H1 (cell line): Measurements from ENCODE around the gene FAM83C. TPM values are rescaled to one million over a fixed set of nuclear protein-coding genes. Genes with fewer than 3 reads are reported as not detected.

Source experiments
- KDM5A ChIP-seq: fragments of 200-600 bp; IDR thresholded peaks from 2 replicates; pipeline ENCODE4 v1.7.1; 2012; ENCODE audit warnings: mild to moderate bottlenecking, low read length, inconsistent platforms, mixed read lengths
- polyA plus RNA-seq, 7 experiments: library from polyadenylated mRNA; depleted of rRNA in 3 of 7; stranded (reverse) in 5 of 7; unstranded in 2 of 7; fragments of >200 nt in 5 of 7; fragments of 200-250 nt in 2 of 7; gene quantifications; 1 replicate in 5 of 7; 2 replicates in 1 of 7; 4 replicates in 1 of 7; pipeline versions ENCODE4 v1.2.1 to v1.2.3, GENCODE V29; 2011 to 2013; ENCODE audit warnings: missing spikeins in 2 of 7, mixed read lengths in 2 of 7
- total RNA-seq: library from RNA; stranded (reverse); fragmentation: NEBNext Ultra II Directional; extraction: Animal tissue kit (Norgen Biotek cat#: 25700); gene quantifications from 2 replicates; pipeline ENCODE4 v1.2.1, GENCODE V29; 2021
- TF ChIP-seq, protein P1 (sequence below): IDR thresholded peaks from 2 replicates; pipeline ENCODE4 v1.6.1; 2012; ENCODE audit warnings: low read length, inconsistent platforms

The FAM83C gene
- total and polyA plus RNA-seq, 2 of the 8 experiments (the other 6 are each of a cell fraction or from before 2014, with no cell fraction given), result not detected

DNA sequence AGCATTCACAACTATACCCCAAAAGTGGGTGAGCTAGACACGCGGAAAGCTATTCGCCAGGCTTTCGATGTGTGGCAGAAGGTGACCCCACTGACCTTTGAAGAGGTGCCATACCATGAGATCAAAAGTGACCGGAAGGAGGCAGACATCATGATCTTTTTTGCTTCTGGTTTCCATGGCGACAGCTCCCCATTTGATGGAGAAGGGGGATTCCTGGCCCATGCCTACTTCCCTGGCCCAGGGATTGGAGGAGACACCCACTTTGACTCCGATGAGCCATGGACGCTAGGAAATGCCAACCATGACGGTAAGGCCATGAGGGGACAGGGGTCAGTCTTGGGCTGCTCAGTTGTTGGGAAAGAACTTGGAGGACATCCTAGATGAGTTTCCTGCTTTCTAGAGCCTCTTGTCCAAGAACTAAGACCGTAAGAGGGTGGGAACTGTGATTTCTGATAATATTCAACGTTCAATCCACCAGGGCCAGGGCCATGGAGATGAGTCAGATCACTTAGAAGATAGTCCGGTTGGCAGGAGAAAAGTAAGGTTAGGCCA is 37.7 kb downstream of the FAM83C start (continued):
- no peak for TF ChIP-seq KDM5A
- TF ChIP-seq, protein P1, sequence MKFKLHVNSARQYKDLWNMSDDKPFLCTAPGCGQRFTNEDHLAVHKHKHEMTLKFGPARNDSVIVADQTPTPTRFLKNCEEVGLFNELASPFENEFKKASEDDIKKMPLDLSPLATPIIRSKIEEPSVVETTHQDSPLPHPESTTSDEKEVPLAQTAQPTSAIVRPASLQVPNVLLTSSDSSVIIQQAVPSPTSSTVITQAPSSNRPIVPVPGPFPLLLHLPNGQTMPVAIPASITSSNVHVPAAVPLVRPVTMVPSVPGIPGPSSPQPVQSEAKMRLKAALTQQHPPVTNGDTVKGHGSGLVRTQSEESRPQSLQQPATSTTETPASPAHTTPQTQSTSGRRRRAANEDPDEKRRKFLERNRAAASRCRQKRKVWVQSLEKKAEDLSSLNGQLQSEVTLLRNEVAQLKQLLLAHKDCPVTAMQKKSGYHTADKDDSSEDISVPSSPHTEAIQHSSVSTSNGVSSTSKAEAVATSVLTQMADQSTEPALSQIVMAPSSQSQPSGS, result no peak
